HEK293 (cell line): ENCODE results near the gene B4GALT3.

Experiments
- BCL11A ChIP-seq: fragments of 450-650 bp; formaldehyde crosslinking; IDR thresholded peaks from 2 replicates; pipeline ENCODE4 v1.5.1; 2016; ENCODE audit warnings: low read depth, missing biosample characterization, missing genetic modification characterization
- EGR2 ChIP-seq: fragments of 450-650 bp; formaldehyde crosslinking; IDR thresholded peaks from 2 replicates; pipeline ENCODE4 v1.5.1; 2016; ENCODE audit warnings: low read depth, missing biosample characterization, missing genetic modification characterization
- FEZF1 ChIP-seq: fragments of 450-650 bp; formaldehyde crosslinking; IDR thresholded peaks from 2 replicates; pipeline ENCODE4 v1.5.1; 2016; ENCODE audit warnings: missing biosample characterization, missing genetic modification characterization
- GLI2 ChIP-seq: fragments of 450-650 bp; formaldehyde crosslinking; IDR thresholded peaks from 2 replicates; pipeline ENCODE4; 2017; ENCODE audit warnings: missing biosample characterization, missing genetic modification characterization, low read depth, borderline replicate concordance
- GLIS2 ChIP-seq: fragments of 450-650 bp; formaldehyde crosslinking; IDR thresholded peaks from 2 replicates; pipeline ENCODE4 v1.5.1; 2016; ENCODE audit warnings: missing biosample characterization, missing genetic modification characterization
- HOXA7 ChIP-seq: sonication (generic); formaldehyde crosslinking; IDR thresholded peaks from 2 replicates; pipeline ENCODE4 v1.8.1; 2022; ENCODE audit warnings: missing genetic modification reagents, borderline replicate concordance
- HOXD13 ChIP-seq: sonication (generic); formaldehyde crosslinking; IDR thresholded peaks from 2 replicates; pipeline ENCODE4 v1.8.0; 2022; ENCODE audit warnings: missing genetic modification reagents, borderline replicate concordance
- KLF16 ChIP-seq: fragments of 450-650 bp; formaldehyde crosslinking; IDR thresholded peaks from 2 replicates; pipeline ENCODE4 v1.5.1; 2017; ENCODE audit warnings: missing biosample characterization, missing genetic modification characterization
- ZBTB1 ChIP-seq: fragments of 450-650 bp; formaldehyde crosslinking; IDR thresholded peaks from 2 replicates; pipeline ENCODE4 v1.5.1; 2016; ENCODE audit warnings: missing biosample characterization, missing genetic modification characterization
- ZFP69B ChIP-seq: fragments of 450-650 bp; formaldehyde crosslinking; IDR thresholded peaks from 2 replicates; pipeline ENCODE4 v1.5.1; 2016; ENCODE audit warnings: missing biosample characterization, missing genetic modification characterization
- ZNF112 ChIP-seq: fragments of 450-650 bp; formaldehyde crosslinking; IDR thresholded peaks from 2 replicates; pipeline ENCODE4 v1.5.0; 2017; ENCODE audit warnings: missing biosample characterization, missing genetic modification characterization
- ZNF133 ChIP-seq: fragments of 450-650 bp; formaldehyde crosslinking; IDR thresholded peaks from 2 replicates; pipeline ENCODE4 v1.5.1; 2016; ENCODE audit warnings: missing biosample characterization, missing genetic modification characterization
- ZNF221 ChIP-seq: fragments of 450-650 bp; formaldehyde crosslinking; IDR thresholded peaks from 2 replicates; pipeline ENCODE4 v1.5.1; 2017; ENCODE audit warnings: missing biosample characterization, missing genetic modification characterization, borderline replicate concordance
- ZNF248 ChIP-seq: fragments of 450-650 bp; formaldehyde crosslinking; IDR thresholded peaks from 2 replicates; pipeline ENCODE4 v1.5.1; 2017; ENCODE audit warnings: missing biosample characterization, missing genetic modification characterization
- ZNF426 ChIP-seq: fragments of 450-650 bp; formaldehyde crosslinking; IDR thresholded peaks from 2 replicates; pipeline ENCODE4 v1.5.1; 2017; ENCODE audit warnings: missing biosample characterization, missing genetic modification characterization, mild to moderate bottlenecking, inconsistent platforms, moderate library complexity
- ZNF558 ChIP-seq: fragments of 450-650 bp; formaldehyde crosslinking; IDR thresholded peaks from 2 replicates; pipeline ENCODE4 v1.5.1; 2016; ENCODE audit warnings: missing biosample characterization, missing genetic modification characterization
- ZNF621 ChIP-seq: fragments of 450-650 bp; formaldehyde crosslinking; IDR thresholded peaks from 2 replicates; pipeline ENCODE4 v1.5.1; 2017; ENCODE audit warnings: missing biosample characterization, missing genetic modification characterization
- ZNF768 ChIP-seq: fragments of 450-650 bp; formaldehyde crosslinking; IDR thresholded peaks from 2 replicates; pipeline ENCODE4 v1.5.1; 2018; ENCODE audit warnings: missing biosample characterization, mild to moderate bottlenecking, missing genetic modification characterization
- ZNF777 ChIP-seq: fragments of 450-650 bp; formaldehyde crosslinking; IDR thresholded peaks from 2 replicates; pipeline ENCODE4 v1.5.1; 2017; ENCODE audit warnings: missing biosample characterization, missing genetic modification characterization, borderline replicate concordance
- ZNF785 ChIP-seq: fragments of 450-650 bp; formaldehyde crosslinking; IDR thresholded peaks from 2 replicates; pipeline ENCODE4 v1.5.1; 2016; ENCODE audit warnings: missing biosample characterization, missing genetic modification characterization
- ZNF843 ChIP-seq: fragments of 450-650 bp; formaldehyde crosslinking; IDR thresholded peaks from 2 replicates; pipeline ENCODE4 v1.5.1; 2016; ENCODE audit warnings: missing biosample characterization, missing genetic modification characterization
- TF ChIP-seq, protein P1 (sequence below): fragments of 450-650 bp; formaldehyde crosslinking; IDR thresholded peaks from 2 replicates; pipeline ENCODE4 v1.5.1; 2016; ENCODE audit warnings: missing biosample characterization, missing genetic modification characterization
- TF ChIP-seq, protein P2 (sequence below): fragments of 450-650 bp; formaldehyde crosslinking; conservative IDR thresholded peaks from 2 replicates; pipeline ENCODE4 v1.5.1; 2016; ENCODE audit warnings: low read depth, missing biosample characterization, missing genetic modification characterization
- TF ChIP-seq, protein P3 (sequence below): fragments of 450-650 bp; formaldehyde crosslinking; IDR thresholded peaks from 2 replicates; pipeline ENCODE4 v1.5.1; 2016; ENCODE audit warnings: missing biosample characterization, missing genetic modification characterization
- TF ChIP-seq, protein P4 (sequence below): fragments of 450-650 bp; formaldehyde crosslinking; optimal IDR thresholded peaks from 2 replicates; pipeline ENCODE3; 2016; ENCODE audit warnings: missing biosample characterization, mild to moderate bottlenecking, missing genetic modification characterization
- TF ChIP-seq, protein P5 (sequence below): IDR thresholded peaks from 2 replicates; pipeline ENCODE4 v1.6.1; 2011; ENCODE audit warnings: mild to moderate bottlenecking, low read depth, low read length, borderline replicate concordance
- TF ChIP-seq, protein P6 (sequence below): fragments of 450-650 bp; formaldehyde crosslinking; IDR thresholded peaks from 2 replicates; pipeline ENCODE4 v1.5.1; 2016; ENCODE audit warnings: missing biosample characterization, missing genetic modification characterization

The B4GALT3 gene

DNA sequence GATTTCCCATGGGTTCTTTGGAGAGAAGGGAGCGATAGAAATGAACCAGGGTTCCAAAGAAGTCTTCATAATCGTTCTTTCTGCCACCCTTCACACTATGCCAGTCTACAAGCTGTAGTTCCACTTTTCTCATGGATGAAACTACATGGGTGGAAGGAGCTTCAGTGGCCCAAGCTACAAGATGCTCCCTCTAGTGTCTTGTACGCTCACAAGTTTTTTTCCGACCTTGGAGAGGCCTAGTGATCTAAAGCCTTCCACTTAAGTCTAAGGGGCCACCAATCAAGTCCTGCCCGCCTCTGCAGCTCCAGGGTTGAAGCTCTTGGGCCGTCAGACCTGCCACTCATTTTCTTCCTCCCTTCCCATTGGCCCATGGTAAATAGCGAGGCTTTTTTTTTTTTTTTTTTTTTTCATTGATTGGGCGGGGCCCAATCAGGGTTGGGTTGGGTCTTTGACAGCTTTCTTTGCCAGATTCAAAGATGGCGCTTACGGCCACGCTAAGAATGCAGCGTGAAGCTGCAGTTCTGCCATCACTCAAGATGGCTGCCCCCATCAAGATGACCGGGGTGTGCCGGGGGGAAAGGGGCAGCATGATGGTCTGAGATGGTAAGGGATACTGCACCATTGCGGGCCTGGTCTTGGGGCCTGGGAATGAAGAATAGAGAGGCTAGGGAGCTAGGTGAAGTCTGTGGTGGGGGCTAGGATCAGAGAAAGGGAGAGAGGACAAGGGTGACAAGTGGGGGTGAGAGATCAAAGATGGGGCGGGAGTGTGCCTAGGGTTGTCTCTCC is 48.4 kb upstream of the B4GALT3 start, which contains the start of gene TOMM40L (continued):
- no peak for TF ChIP-seq ZNF248 (tag by site-specific recombination)
- no peak for TF ChIP-seq HOXD13 (CRISPR knock-in tag)
- TF ChIP-seq, protein P1, sequence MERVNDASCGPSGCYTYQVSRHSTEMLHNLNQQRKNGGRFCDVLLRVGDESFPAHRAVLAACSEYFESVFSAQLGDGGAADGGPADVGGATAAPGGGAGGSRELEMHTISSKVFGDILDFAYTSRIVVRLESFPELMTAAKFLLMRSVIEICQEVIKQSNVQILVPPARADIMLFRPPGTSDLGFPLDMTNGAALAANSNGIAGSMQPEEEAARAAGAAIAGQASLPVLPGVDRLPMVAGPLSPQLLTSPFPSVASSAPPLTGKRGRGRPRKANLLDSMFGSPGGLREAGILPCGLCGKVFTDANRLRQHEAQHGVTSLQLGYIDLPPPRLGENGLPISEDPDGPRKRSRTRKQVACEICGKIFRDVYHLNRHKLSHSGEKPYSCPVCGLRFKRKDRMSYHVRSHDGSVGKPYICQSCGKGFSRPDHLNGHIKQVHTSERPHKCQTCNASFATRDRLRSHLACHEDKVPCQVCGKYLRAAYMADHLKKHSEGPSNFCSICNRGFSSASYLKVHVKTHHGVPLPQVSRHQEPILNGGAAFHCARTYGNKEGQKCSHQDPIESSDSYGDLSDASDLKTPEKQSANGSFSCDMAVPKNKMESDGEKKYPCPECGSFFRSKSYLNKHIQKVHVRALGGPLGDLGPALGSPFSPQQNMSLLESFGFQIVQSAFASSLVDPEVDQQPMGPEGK (tag by site-specific recombination) = peak; percentile 97
- peak; percentile 76; the same call in 1 of the 2 replicates for TF ChIP-seq ZFP69B
- no peak for TF ChIP-seq ZNF133 (tag by site-specific recombination)
- no peak for TF ChIP-seq HOXA7 (CRISPR knock-in tag)
- peak; percentile 39; the same call in 1 of the 2 replicates for TF ChIP-seq EGR2
- no peak for TF ChIP-seq ZBTB1
- TF ChIP-seq, protein P2, sequence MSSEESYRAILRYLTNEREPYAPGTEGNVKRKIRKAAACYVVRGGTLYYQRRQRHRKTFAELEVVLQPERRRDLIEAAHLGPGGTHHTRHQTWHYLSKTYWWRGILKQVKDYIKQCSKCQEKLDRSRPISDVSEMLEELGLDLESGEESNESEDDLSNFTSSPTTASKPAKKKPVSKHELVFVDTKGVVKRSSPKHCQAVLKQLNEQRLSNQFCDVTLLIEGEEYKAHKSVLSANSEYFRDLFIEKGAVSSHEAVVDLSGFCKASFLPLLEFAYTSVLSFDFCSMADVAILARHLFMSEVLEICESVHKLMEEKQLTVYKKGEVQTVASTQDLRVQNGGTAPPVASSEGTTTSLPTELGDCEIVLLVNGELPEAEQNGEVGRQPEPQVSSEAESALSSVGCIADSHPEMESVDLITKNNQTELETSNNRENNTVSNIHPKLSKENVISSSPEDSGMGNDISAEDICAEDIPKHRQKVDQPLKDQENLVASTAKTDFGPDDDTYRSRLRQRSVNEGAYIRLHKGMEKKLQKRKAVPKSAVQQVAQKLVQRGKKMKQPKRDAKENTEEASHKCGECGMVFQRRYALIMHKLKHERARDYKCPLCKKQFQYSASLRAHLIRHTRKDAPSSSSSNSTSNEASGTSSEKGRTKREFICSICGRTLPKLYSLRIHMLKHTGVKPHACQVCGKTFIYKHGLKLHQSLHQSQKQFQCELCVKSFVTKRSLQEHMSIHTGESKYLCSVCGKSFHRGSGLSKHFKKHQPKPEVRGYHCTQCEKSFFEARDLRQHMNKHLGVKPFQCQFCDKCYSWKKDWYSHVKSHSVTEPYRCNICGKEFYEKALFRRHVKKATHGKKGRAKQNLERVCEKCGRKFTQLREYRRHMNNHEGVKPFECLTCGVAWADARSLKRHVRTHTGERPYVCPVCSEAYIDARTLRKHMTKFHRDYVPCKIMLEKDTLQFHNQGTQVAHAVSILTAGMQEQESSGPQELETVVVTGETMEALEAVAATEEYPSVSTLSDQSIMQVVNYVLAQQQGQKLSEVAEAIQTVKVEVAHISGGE (tag by site-specific recombination) = peak; percentile 43; the same call in 1 of the 2 replicates
- no peak for TF ChIP-seq FEZF1
- no peak for TF ChIP-seq ZNF843 (tag by site-specific recombination)
- TF ChIP-seq ZNF785 (tag by site-specific recombination) = no peak
- no peak for TF ChIP-seq BCL11A (tag by site-specific recombination)
- TF ChIP-seq KLF16 (tag by site-specific recombination) = peak; percentile 82; the same call in 1 of the 2 replicates
- TF ChIP-seq ZNF221 (tag by site-specific recombination) = no peak
- TF ChIP-seq, protein P3, sequence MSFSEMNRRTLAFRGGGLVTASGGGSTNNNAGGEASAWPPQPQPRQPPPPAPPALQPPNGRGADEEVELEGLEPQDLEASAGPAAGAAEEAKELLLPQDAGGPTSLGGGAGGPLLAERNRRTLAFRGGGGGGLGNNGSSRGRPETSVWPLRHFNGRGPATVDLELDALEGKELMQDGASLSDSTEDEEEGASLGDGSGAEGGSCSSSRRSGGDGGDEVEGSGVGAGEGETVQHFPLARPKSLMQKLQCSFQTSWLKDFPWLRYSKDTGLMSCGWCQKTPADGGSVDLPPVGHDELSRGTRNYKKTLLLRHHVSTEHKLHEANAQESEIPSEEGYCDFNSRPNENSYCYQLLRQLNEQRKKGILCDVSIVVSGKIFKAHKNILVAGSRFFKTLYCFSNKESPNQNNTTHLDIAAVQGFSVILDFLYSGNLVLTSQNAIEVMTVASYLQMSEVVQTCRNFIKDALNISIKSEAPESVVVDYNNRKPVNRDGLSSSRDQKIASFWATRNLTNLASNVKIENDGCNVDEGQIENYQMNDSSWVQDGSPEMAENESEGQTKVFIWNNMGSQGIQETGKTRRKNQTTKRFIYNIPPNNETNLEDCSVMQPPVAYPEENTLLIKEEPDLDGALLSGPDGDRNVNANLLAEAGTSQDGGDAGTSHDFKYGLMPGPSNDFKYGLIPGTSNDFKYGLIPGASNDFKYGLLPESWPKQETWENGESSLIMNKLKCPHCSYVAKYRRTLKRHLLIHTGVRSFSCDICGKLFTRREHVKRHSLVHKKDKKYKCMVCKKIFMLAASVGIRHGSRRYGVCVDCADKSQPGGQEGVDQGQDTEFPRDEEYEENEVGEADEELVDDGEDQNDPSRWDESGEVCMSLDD (tag by site-specific recombination) = peak; percentile 90
- TF ChIP-seq, protein P4, sequence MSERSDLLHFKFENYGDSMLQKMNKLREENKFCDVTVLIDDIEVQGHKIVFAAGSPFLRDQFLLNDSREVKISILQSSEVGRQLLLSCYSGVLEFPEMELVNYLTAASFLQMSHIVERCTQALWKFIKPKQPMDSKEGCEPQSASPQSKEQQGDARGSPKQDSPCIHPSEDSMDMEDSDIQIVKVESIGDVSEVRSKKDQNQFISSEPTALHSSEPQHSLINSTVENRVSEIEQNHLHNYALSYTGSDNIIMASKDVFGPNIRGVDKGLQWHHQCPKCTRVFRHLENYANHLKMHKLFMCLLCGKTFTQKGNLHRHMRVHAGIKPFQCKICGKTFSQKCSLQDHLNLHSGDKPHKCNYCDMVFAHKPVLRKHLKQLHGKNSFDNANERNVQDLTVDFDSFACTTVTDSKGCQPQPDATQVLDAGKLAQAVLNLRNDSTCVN = no peak
- TF ChIP-seq ZNF112 (tag by site-specific recombination) = no peak
- TF ChIP-seq ZNF558 (tag by site-specific recombination) = 0 out of 2 replicates have a peak, but pooled peaks have one; percentile 46
- TF ChIP-seq GLI2 (tag by site-specific recombination) = no peak
- peak; percentile 58; the same call in 1 of the 2 replicates for TF ChIP-seq GLIS2 (tag by site-specific recombination)
- TF ChIP-seq ZNF621 (tag by site-specific recombination) = no peak
- TF ChIP-seq, protein P5, sequence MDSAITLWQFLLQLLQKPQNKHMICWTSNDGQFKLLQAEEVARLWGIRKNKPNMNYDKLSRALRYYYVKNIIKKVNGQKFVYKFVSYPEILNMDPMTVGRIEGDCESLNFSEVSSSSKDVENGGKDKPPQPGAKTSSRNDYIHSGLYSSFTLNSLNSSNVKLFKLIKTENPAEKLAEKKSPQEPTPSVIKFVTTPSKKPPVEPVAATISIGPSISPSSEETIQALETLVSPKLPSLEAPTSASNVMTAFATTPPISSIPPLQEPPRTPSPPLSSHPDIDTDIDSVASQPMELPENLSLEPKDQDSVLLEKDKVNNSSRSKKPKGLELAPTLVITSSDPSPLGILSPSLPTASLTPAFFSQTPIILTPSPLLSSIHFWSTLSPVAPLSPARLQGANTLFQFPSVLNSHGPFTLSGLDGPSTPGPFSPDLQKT = no peak
- no peak for TF ChIP-seq ZNF768
- TF ChIP-seq ZNF777 (tag by site-specific recombination) = no peak
- TF ChIP-seq ZNF426 = no peak
- TF ChIP-seq, protein P6, sequence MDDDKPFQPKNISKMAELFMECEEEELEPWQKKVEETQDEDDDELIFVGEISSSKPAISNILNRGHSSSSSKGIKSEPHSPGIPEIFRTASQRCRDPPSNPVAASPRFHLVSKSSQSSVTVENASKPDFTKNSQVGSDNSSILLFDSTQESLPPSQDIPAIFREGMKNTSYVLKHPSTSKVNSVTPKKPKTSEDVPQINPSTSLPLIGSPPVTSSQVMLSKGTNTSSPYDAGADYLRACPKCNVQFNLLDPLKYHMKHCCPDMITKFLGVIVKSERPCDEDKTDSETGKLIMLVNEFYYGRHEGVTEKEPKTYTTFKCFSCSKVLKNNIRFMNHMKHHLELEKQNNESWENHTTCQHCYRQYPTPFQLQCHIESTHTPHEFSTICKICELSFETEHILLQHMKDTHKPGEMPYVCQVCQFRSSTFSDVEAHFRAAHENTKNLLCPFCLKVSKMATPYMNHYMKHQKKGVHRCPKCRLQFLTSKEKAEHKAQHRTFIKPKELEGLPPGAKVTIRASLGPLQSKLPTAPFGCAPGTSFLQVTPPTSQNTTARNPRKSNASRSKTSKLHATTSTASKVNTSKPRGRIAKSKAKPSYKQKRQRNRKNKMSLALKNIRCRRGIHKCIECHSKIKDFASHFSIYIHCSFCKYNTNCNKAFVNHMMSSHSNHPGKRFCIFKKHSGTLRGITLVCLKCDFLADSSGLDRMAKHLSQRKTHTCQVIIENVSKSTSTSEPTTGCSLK = no peak
